Left kidney (tissue), 2 donors: ENCODE results near the gene MRPS21. TPM values are rescaled to one million over a fixed set of nuclear protein-coding genes. Genes with fewer than 3 reads are reported as not detected.
A peak's percentile ranks its signal among the peaks of the same experiment; 100 is the strongest.
"Not testable (repeated sequence)": the region's sequence is repeated elsewhere in the genome, so short reads cannot be mapped to it uniquely, and the experiment has no call there.

Experiments used
- DNase-seq: peaks from one replicate; pipeline ENCODE4 v3.0.0-alpha.2; 2013
- polyA plus RNA-seq: library from polyadenylated mRNA; unstranded; fragments of 120-200 nt; gene quantifications from one replicate; pipeline ENCODE4 v1.2.1, GENCODE V29; 2013; ENCODE audit not compliant: insufficient read length

The MRPS21 gene
- polyA plus RNA-seq, 1 donor, result 65.9 TPM

- DNase-seq, result no peak
Observed at GRCh38 chr1:150273311-150273710, 20.4 kb upstream of the MRPS21 start.

- no peak for DNase-seq
Observed at GRCh38 chr1:150280138-150280707, 13.4 kb upstream of the MRPS21 start.

DNA sequence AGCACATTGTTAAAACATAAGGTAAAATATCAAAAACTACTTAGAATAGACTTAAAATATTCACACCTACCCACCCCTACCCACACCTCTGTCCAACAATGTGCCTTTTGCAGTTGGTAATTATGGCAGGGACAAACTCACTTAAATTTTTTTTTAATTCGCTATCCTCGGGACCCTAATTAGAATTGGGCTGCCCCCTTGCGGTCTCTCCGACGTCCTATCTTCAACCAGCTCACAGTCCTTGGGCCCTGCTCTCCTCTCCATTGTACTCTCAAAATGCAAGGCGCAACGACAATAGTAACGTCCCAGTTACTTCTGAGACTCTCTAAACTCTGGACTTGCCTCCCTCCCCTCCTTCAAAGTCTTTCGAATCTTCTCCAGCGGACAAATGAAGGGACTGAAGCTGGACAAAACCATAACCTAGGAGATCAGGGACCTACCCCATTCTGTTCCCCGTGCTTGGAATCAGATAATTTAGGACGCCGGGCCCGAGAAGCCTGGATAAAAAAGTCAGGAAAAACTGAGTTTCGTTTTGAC lies 12.4 kb upstream of the MRPS21 start:
- no peak for DNase-seq

GRCh38 chr1:150281758-150282557 lies 11.7 kb upstream of the MRPS21 start, which contains the start of gene CIART:
CIART (plus strand) TSS chr1:150282554; CDS start chr1:150283268, 714 bp downstream.
- peak; percentile 95 for DNase-seq

- DNase-seq, result no peak
Observed at GRCh38 chr1:150282558-150282958, 11.1 kb upstream of the MRPS21 start.

DNA sequence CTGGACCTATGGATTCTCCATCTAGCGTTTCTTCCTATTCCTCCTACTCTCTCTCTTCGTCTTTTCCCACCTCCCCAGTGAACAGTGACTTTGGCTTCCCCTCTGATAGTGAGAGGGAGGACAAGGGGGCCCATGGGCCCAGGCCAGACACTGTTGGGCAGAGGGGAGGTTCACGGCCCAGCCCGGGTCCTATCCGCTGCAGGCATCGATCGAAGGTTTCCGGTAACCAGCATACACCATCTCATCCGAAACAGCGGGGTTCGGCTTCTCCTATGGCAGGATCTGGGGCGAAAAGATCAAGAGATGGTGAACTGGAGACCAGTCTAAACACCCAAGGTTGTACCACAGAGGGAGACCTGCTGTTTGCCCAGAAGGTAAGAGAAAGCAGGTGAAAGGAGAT lies 10.4 kb upstream of the MRPS21 start:
- no peak for DNase-seq

- no peak for DNase-seq
Observed at GRCh38 chr1:150288382-150288781, 5.3 kb upstream of the MRPS21 start.

DNA sequence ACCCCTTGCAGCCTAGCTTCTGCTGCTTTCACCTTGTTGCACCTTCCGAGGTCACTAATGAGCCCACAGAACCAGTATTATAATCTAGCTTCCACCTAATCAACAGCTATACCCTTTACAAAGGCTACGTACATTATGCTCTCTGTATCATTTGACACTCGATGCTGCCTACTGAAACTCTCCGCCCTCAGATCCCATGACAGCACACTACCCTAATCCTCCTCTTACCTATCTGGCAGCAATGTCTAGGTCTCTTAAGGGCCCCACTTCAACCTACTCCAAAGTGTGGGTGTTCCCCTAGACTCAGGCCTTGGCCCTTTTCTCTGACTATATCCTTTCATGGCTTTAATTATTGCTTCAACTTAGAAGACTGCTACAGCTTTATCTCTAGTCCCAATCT lies 4.8 kb upstream of the MRPS21 start:
- DNase-seq, result no peak

GRCh38 chr1:150295476-150295875 lies 1.8 kb downstream of the MRPS21 start:
- no peak for DNase-seq

DNA sequence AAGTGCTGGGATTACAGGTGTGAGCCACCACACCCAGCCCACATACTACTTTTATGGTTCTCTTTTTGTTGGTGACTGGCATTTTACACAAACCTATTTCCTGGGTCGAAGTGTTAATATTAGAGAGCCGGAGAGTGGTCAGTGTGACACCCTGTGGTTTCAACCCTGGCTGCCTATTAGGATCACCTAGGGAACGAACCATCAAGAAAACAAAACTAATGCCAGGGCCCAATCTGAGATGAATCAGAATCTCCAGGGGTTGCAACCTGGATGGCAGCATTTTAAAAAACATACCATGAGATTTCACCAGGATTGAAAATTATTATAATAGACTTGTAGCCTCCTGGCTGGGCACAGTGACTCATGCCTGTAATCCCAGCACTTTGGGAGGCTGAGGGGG lies 6.1 kb downstream of the MRPS21 start:
- no peak for DNase-seq

- no peak for DNase-seq
Observed at GRCh38 chr1:150302338-150302737, 8.7 kb downstream of the MRPS21 start.

GRCh38 chr1:150302902-150303301 lies 9.2 kb downstream of the MRPS21 start:
- no peak for DNase-seq

DNA sequence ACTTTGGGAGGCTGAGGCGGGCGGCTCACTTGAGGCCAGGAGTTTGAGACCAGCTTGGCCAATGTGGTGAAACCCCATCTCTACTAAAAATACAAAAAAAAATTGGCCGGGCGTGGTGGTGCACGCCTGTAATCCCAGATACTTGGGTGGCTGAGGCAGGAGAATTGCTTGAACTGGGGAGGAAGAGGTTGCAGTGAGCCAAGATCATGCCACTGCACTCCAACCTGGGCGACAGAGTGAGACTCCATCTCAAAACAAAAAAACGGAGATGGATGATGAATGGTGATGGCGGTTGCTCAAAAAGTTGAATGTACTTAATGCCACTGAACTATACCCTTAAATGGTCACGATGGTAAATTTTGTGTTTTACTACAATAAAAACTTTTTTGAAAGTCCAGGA lies 14.9 kb downstream of the MRPS21 start:
- not testable (repeated sequence) for DNase-seq

- no peak for DNase-seq
Observed at GRCh38 chr1:150309758-150310508, 16.3 kb downstream of the MRPS21 start.

DNA sequence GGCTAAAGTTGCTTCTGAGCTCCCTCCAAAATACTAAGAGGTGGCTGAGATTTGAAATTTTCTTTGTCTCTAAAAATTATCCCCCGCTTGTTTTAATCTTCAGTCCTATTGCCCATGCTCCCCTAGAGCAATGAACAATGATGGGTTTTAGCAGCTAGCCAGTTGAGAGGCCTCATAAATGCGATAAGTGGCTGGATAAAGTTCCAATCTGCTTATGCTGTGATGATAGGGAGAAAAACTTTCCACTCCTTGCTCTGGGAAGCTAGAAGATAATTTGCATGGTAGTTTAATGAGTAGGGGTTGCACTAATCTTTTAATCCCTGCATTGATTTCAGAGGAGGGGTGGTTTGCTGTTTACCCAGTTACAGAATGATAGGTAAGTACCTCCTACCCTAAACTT lies 18.1 kb downstream of the MRPS21 start:
- no peak for DNase-seq

DNA sequence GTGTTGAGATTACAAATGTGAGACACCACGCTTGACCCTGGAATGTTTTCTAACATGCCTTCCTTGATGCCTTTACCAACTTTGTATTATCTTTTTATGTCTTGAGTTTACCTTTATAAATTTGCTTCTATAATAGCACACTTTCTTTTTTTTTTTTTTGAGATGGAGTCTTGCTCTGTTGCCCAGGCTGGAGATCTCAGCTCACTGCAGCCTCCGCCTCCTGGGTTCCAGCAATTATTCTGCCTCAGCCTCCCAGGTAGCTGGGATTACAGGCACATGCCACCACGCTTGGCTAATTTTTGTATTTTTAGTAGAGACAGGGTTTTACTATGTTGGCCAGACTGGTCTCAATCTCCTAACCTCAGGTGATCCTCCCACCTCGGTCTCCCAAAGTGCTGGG lies 21.0 kb downstream of the MRPS21 start:
- DNase-seq, result not testable (repeated sequence)

DNA sequence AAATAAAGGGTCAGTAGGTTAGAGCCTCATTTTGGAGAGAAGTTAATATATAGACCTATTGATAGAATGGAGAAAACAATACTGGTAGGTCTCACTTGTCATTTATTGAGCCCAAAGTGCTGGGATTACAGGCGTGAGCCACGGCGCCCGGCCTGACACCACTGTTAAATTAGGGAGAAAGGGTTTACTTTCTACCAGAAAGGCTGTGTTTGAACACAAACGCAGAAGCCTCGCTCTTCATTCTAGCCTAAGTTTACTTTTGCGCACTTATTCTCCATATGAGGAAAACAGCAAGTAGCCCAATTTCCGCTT lies 27.0 kb downstream of the MRPS21 start:
- no peak for DNase-seq

DNA sequence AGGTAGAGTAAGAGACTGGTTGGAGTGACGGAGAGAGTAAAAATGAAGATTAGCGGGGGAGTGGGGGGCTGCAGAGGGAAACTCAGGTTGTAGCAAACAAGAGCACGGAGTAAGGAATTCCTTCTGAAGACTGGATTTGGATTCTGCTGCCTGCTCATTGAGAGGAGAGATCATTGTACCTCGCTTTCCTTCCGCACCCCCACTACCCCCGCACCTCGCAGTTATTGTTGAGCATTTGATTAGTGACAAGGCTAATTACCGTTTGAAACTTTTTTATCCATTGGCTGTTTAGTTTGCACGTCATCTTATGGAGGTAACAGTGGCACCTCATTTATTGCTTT lies 28.1 kb downstream of the MRPS21 start:
- DNase-seq, result no peak

DNA sequence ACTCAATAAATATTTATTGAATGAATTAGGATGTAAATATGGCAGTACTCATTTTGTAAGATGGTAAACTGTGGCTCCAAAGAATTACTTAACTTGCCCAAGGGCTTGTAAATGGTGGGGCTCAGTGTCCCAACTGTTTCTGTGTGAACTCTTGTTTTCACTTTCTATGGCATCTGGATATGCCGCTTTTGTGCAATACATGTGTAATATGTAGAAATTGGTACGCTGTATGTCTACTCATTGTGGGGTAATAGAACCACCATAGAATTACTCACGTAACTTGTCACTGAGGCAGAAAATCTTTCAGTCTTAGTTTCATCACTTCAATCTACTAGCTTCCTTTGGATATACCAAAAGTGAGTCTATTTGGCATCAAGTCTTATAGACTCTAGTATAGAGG lies 28.6 kb downstream of the MRPS21 start:
- DNase-seq, result no peak

DNA sequence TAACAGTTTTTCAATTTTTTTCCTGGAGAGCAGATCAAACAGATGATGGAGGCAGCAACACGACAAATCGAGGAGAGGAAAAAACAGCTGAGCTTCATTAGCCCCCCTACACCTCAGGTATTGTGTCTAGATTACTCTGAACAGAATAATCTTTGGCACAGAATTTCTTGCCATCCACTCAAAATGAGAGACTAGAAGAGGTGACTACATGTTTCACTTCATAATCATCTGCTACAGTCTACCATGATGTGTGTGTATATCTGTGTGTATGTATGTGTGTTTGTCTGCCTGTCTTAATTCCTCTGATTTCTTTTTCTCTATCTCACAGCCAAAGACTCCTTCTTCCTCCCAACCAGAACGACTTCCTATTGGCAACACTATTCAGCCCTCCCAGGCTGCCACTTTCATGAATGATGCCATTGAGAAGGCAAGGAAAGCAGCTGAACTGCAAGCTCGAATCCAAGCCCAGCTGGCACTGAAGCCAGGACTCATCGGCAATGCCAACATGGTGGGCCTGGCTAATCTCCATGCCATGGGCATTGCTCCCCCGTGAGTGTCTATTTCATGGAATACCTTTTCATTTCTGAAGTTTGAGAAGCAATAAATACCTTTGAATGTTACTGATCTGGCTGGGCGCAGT lies 39.1 kb downstream of the MRPS21 start:
- DNase-seq, result no peak

DNA sequence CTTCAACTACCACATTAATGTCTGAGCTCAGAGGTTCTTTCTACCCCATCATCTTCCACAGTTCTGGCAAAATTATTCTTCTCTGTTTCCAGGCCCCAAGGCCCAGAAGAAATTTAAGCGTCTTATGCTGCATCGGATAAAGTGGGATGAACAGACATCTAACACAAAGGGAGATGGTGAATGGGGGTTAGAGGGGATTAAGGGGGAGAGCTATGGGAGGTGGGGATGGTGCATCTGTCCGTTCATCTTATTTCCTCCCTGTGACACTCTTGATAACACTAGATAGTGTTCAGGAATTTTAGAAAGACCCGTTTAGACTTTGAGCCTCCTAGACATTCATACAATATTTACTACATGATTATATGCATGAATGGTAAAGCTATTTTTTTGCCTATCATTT lies 52.7 kb downstream of the MRPS21 start:
- DNase-seq, result no peak

GRCh38 chr1:150352866-150353265 lies 59.2 kb downstream of the MRPS21 start:
- DNase-seq, result no peak
